A172 (cell line): Measurements from ENCODE around the gene ERV3-1. TPM values are rescaled to one million over a fixed set of nuclear protein-coding genes. Genes with fewer than 3 reads are reported as not detected.

ENCODE experiments used
- total RNA-seq: library from RNA; depleted of rRNA; stranded (reverse); fragments of >200 nt; shearing (Covaris generic); gene quantifications from 2 replicates; pipeline ENCODE4 v1.2.3, GENCODE V29; 2014; rRNA removed

The ERV3-1 gene
- total RNA-seq, 1 experiment from 2014 or later, result 13.0 TPM

Other genes starting within 250 kb of the ERV3-1 start
- 9.4 and 17.0 TPM in 2 replicates for gene ZNF138, start 212.3 kb downstream of the ERV3-1 start, total RNA-seq
- gene ZNF273, start 103.4 kb downstream of the ERV3-1 start, total RNA-seq, result 17.1 and 18.0 TPM in 2 replicates
- gene ZNF117, start 15.7 kb downstream of the ERV3-1 start, total RNA-seq, result 7.9 and 9.2 TPM in 2 replicates